ENCODE results near the gene ZFHX3. TPM values are rescaled to one million over a fixed set of nuclear protein-coding genes. Genes with fewer than 3 reads are reported as not detected.

The ZFHX3 gene
- total and polyA plus RNA-seq, 2 donors (not counting 3 experiments of a cell fraction or from before 2014, with no cell fraction given), result 3.7 to 18.8 TPM

GRCh38 chr16:72824027-72824426, 223.9 kb downstream of the ZFHX3 start:
- H3K9me3 ChIP-seq (replicated peaks; ENCODE audit: control insufficient read depth, insufficient read depth, low read length), result no peaks in the 10 kb centered on the region
- BruUV-seq (replicated peaks), result no TSS peak

More at GRCh38 chr16:72824027-72824426, 223.9 kb downstream of the ZFHX3 start:
- DNase-seq (ENCODE audit: low read depth, low spot score) (no peak), FAIRE-seq (no peak)
- intact Hi-C loops (cut with micrococcal nuclease), result no loop called here
- ChIA-PET POLR2A (no interaction called here), CTCF (interaction anchor here (1.0 kb wide), 1 partner anchor 8 kb away, joined by 3 read pairs; no protein-coding TSS in a partner anchor)
- dilution Hi-C loops (cut with MboI; ENCODE audit: extremely low pct_ligation_motif_present, low sequenced_read_pairs), result no loop called here
- Histone ChIP-seq H3K36me3 (ENCODE audit: control insufficient read depth in 2 of 2, extremely low read depth in 1 of 2, insufficient read depth in 2 of 2, low read length in 2 of 2) (no peaks in the 10 kb centered on the region), H3K9ac (replicated peaks; ENCODE audit: extremely low read depth, insufficient read depth, low read length) (no peak overlapping the region), H3K9me1 (replicated peaks; ENCODE audit: control insufficient read depth, extremely low read depth, insufficient read depth, low read length) (no peaks in the 10 kb centered on the region), H3K4me3 (replicated peaks in 1 of 3; ENCODE audit: insufficient read depth in 1 of 3, low read depth in 1 of 3, low read length in 3 of 3) (no peak overlapping the region), H3K4me2 (ENCODE audit: insufficient read depth, low read length) (no peak overlapping the region), H3K27ac (ENCODE audit: insufficient read depth, low read depth, low read length) (no peak overlapping the region), H3K4me1 (ENCODE audit: control insufficient read depth, extremely low read depth, insufficient read depth, low read length) (no peaks in the 10 kb centered on the region), H3K27me3 (ENCODE audit: control insufficient read depth in 2 of 2, insufficient read depth in 2 of 2, low read length in 2 of 2) (no peaks in the 10 kb centered on the region), H3K79me2 (ENCODE audit: control insufficient read depth, insufficient read depth, low read length) (no peaks in the 10 kb centered on the region), H4K20me1 (replicated peaks; ENCODE audit: control insufficient read depth, extremely low read depth, insufficient read depth, low read length) (no peaks in the 10 kb centered on the region), H2AFZ (ENCODE audit: low read depth, low read length) (no peak overlapping the region)
- TF ChIP-seq FOS (IDR thresholded peaks at IDR 0.05; ENCODE audit: borderline replicate concordance, insufficient read depth, low read length), result no peak
- TF ChIP-seq POLR2A (IDR thresholded peaks at IDR 0.05; ENCODE audit: low read depth, low read length), result no peak
- no peak for TF ChIP-seq CTCF (IDR thresholded peaks at IDR 0.05; ENCODE audit: extremely low read depth in 1 of 2, insufficient read depth in 1 of 2, low read depth in 1 of 2, low read length in 2 of 2)
- TF ChIP-seq MAX (IDR thresholded peaks at IDR 0.05; ENCODE audit: insufficient read depth, insufficient read length), result no peak
- no peak for TF ChIP-seq GATA2 (IDR thresholded peaks at IDR 0.05; ENCODE audit: insufficient read depth, insufficient read length, low read depth, low read length)
- TF ChIP-seq POLR2AphosphoS5 (IDR thresholded peaks at IDR 0.05; ENCODE audit: insufficient read depth, low read depth, low read length), result no peak
- TF ChIP-seq MYC (IDR thresholded peaks at IDR 0.05; ENCODE audit: low read depth, low read length), result no peak
- TF ChIP-seq JUN (IDR thresholded peaks at IDR 0.05; ENCODE audit: borderline replicate concordance, insufficient read depth, insufficient read length, low read depth), result no peak
- no peak for TF ChIP-seq EZH2 (IDR thresholded peaks at IDR 0.05; ENCODE audit: borderline replicate concordance, low read depth, low read length, severe bottlenecking)

All from endothelial cell of umbilical vein (primary cell).